NT2/D1 (cell line): ENCODE measurements around the gene PDILT.

ENCODE experiments used
- DNase-seq: peaks from one replicate; pipeline ENCODE4 v3.0.0-alpha.2; 2011; ENCODE audit warnings: low read depth, low spot score
- H3K27me3 ChIP-seq: 2 replicates; pipeline ENCODE4 v1.6.0; 2011; ENCODE audit warnings: mild to moderate bottlenecking; ENCODE audit not compliant: insufficient read length, insufficient read depth
- H3K36me3 ChIP-seq: 2 replicates; pipeline ENCODE4 v1.6.1; 2011; ENCODE audit warnings: mild to moderate bottlenecking, low read length, mixed read lengths; ENCODE audit not compliant: insufficient read depth, insufficient read length
- H3K4me1 ChIP-seq: 2 replicates; pipeline ENCODE4 v1.5.1; 2011; ENCODE audit not compliant: insufficient read depth, insufficient read length
- H3K4me3 ChIP-seq: 2 replicates; pipeline ENCODE4 v1.5.1; 2011; ENCODE audit warnings: low read depth; ENCODE audit not compliant: insufficient read length
- H3K9ac ChIP-seq: 2 replicates; pipeline ENCODE4 v1.6.0; 2011; ENCODE audit warnings: low read depth; ENCODE audit not compliant: insufficient read length
- H3K9me3 ChIP-seq: 2 replicates; pipeline ENCODE4 v1.5.1; 2011; ENCODE audit warnings: mild to moderate bottlenecking, low read length; ENCODE audit not compliant: insufficient read depth
- SUZ12 ChIP-seq: IDR thresholded peaks from 2 replicates; pipeline ENCODE4 v1.6.1; 2011; ENCODE audit not compliant: insufficient read length, insufficient read depth; ENCODE audit errors: extremely low read depth
- YY1 ChIP-seq: IDR thresholded peaks from 2 replicates; pipeline ENCODE4 v1.6.1; 2011; ENCODE audit not compliant: insufficient read length, insufficient read depth
- ZNF274 ChIP-seq: IDR thresholded peaks from 2 replicates; pipeline ENCODE4 v1.6.1; 2011; ENCODE audit warnings: mild to moderate bottlenecking, low read depth, low read length

PDILT gene

DNA sequence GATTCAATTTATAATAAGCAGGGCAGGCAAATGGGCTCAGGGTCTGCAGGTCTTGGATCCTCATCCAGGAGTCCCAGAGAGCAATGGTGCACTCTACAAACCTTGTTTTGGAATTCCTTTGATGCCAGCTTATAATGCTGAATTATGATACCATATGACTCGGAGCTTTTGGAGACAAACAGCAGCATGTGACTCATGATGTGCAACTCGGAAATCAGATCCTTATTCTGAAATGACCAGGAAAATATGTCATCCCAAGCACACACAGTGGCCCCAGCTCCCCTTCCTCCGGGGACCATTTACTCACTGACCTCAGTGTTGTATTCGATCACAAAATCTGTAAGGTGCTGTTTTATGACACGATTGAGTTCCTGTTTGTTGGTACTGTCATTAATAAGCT lies 31.8 kb downstream of the PDILT start:
- Histone ChIP-seq H3K4me3 (no peak overlapping the region), H3K27me3 (no peaks in the 10 kb centered on the region), H3K36me3 (no peaks in the 10 kb centered on the region), H3K4me1 (no peaks in the 10 kb centered on the region), H3K9me3 (no peaks in the 10 kb centered on the region), H3K9ac (no peak overlapping the region)
- no peak for TF ChIP-seq ZNF274
- no peak for TF ChIP-seq YY1
- no peak for TF ChIP-seq SUZ12
- no peak for DNase-seq

DNA sequence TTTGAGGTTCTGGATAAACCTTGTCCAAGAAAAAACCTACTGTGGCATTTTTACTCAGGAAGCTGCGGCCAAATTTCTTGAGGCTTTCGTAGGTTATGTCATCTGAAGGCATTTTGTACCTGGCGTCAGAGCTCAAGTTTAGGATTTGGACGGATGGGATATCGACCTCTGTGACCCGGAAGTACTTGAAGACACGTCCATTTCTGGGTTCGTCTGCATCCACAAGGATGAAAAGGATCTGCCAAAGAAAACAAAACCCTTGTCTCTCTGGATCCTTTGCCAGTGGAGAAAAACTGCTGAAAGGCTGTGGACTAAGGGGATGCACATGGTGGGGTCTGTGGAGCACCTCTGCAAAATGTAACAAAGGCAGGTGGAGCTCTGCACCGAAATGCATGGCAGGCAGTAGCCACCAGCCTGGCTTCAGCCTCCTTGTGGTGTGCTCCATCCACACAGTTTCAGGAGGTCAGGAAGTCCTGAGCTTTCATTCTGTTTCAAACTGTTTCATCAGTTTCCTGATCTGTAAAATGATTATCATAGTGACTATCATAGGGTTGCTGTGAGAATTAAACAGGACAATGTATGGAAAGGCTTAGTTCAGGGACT lies 35.0 kb downstream of the PDILT start:
- TF ChIP-seq SUZ12 (no peak), YY1 (no peak), ZNF274 (no peak)

DNA sequence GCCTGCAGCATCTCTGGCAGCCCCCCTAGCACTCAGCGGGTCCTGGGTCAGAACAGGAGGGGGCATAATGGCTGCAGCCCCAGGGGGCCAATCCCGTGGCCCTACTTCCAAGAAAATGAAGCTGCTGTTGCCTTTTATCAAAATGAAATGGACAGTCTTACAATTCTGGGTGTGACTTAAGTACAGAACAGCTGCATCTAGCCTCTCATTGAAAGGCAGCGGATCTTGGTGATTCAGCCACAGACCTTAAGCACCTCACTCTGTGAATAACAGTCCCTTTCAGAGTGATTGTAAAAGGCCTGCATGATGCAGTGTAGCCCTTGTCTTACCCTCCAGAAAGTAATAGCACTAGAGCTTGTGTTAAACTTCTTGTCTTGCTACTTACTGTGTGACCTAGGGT lies 40.5 kb downstream of the PDILT start:
- Histone ChIP-seq H3K27me3 (no peaks in the 10 kb centered on the region), H3K9me3 (no peaks in the 10 kb centered on the region), H3K4me3 (no peak overlapping the region), H3K36me3 (no peaks in the 10 kb centered on the region), H3K9ac (no peak overlapping the region), H3K4me1 (no peaks in the 10 kb centered on the region)
- TF ChIP-seq YY1, result no peak
- TF ChIP-seq ZNF274, result no peak
- no peak for TF ChIP-seq SUZ12
- DNase-seq, result no peak

More for the DNA sequence above, 35.0 kb downstream of the PDILT start:
- Histone ChIP-seq H3K27me3 (no peaks in the 10 kb centered on the region), H3K4me3 (no peak overlapping the region), H3K36me3 (no peaks in the 10 kb centered on the region), H3K9me3 (no peaks in the 10 kb centered on the region), H3K4me1 (no peaks in the 10 kb centered on the region), H3K9ac (no peak overlapping the region)
- no peak for DNase-seq

- Histone ChIP-seq H3K4me1 (no peaks in the 10 kb centered on the region), H3K36me3 (no peaks in the 10 kb centered on the region), H3K9ac (no peak overlapping the region), H3K9me3 (no peaks in the 10 kb centered on the region), H3K27me3 (no peaks in the 10 kb centered on the region), H3K4me3 (no peak overlapping the region)
- TF ChIP-seq ZNF274 (no peak), SUZ12 (no peak), YY1 (no peak)
- DNase-seq, result no peak
Measured at GRCh38 chr16:20363191-20363590, 41.3 kb downstream of the PDILT start.

DNA sequence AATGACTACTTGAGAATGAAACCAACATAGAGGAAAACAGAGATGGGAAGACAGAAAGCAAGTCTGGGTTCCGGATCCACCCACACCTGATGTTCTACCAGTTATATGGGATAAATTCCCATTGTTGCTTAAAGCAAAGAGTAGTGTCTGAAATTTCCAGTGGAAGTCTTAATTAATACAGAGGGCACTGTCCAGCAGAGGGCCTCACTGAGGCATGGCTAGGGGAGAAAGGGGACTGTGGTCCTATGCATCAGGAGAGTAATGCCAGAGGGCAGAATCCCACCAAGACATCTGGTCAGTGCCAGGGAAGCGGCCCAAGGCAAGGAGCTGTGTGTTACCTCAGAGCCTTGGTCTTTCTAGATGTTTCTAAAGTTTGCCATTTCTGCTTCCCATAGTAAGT lies 44.5 kb downstream of the PDILT start:
- no peak for TF ChIP-seq YY1
- DNase-seq, result no peak
- Histone ChIP-seq H3K36me3 (no peaks in the 10 kb centered on the region), H3K27me3 (no peaks in the 10 kb centered on the region), H3K4me1 (no peaks in the 10 kb centered on the region), H3K9ac (no peak overlapping the region), H3K9me3 (no peaks in the 10 kb centered on the region; the same call in 1 of the 2 replicates), H3K4me3 (no peak overlapping the region)

- DNase-seq, result no peak
- TF ChIP-seq ZNF274 (no peak), SUZ12 (no peak), YY1 (no peak)
- Histone ChIP-seq H3K4me3 (no peak overlapping the region), H3K36me3 (no peaks in the 10 kb centered on the region), H3K4me1 (peaks cover 5% of the 10 kb centered on the region), H3K9ac (no peak overlapping the region), H3K27me3 (no peaks in the 10 kb centered on the region), H3K9me3 (no peaks in the 10 kb centered on the region; the same call in 1 of the 2 replicates)
Measured at GRCh38 chr16:20355114-20355782, 49.3 kb downstream of the PDILT start.

GRCh38 chr16:20353379-20353778 lies 51.2 kb downstream of the PDILT start:
- H3K9me3 ChIP-seq, result no peaks in the 10 kb centered on the region; the same call in 1 of the 2 replicates
- TF ChIP-seq YY1 (no peak), ZNF274 (no peak), SUZ12 (no peak)
- no peak overlapping the region for H3K4me3 ChIP-seq
- no peak overlapping the region for H3K9ac ChIP-seq
- peaks cover 5% of the 10 kb centered on the region for H3K4me1 ChIP-seq
- H3K27me3 ChIP-seq, result no peaks in the 10 kb centered on the region
- no peak for DNase-seq
- no peaks in the 10 kb centered on the region for H3K36me3 ChIP-seq
